T-helper 1 cell (primary cell): ENCODE results near the gene ORC5.
A peak's percentile ranks its signal among the peaks of the same experiment; 100 is the strongest.
"Not testable (repeated sequence)": the region's sequence is repeated elsewhere in the genome, so short reads cannot be mapped to it uniquely, and the experiment has no call there.

ENCODE experiments used
- DNase-seq, 5 donors: peaks; one replicate each; pipeline ENCODE4 v3.0.0-alpha.2; 2012 to 2020
- total RNA-seq, 4 donors: gene quantifications; one replicate each; lab custom pipeline; 2026; lab: John Stamatoyannopoulos, UW

Gene ORC5
- total RNA-seq, result 9.8 to 19.8 (median 13.8) reads per million in 4 donors

DNA sequence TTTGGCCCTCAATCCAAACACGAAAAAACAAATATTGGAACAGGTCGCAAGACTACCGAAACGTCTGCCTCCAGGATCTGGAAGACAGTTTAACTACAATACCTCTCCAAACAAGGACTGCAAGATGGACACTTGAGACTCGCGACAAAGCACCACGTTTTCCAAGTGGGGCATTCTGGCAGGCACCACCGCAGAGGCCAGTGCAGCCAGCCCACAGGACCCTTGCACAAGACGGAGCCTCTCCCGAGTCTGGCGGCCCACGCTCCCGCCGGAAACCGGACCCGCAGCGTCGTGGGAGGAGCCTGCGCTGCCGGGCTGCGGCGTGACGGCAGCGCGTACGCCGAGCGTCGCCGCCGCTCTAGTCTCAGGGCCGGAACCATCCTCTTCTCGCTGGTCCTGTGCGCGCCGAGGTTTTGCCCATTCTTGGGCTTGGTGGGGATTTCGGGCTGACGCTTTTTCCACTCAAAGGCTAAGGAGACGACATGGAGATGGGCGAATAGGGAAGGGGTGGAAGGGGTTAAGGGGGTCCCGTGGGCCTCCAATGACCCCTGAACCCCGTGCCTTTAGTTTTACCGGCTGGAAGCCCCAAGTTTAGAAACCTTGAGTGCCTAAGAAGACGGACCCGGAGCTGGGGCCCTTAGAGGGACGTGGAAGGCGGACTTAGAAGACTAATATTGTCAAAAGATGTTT is at the start of gene ORC5:
Gene ORC5 (minus strand): TSS at position 283 of the 690 bp plus-strand sequence. CDS start 109 bp downstream, at position 174.
- DNase-seq, result peak; percentile 38 to 87 (median 47)

DNA sequence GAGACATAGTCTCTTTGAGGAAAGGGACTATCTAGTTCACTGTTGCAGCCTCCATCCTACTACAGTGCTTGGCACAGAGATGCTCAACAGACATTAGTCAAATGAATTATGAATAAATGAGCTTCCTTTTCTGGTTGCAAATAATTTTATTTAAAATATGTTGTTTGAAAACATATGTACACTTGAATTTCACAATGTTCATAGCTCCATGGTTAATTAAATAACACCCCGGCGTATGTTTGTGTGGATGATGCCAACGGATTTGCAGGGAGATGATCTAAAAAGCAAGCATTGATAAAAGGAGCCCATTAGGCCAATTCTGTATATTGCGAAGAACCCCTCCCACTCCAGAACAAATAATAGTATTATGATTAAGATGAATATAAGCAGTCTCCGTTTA is 47.8 kb upstream of the ORC5 start:
- DNase-seq, result no peak

DNA sequence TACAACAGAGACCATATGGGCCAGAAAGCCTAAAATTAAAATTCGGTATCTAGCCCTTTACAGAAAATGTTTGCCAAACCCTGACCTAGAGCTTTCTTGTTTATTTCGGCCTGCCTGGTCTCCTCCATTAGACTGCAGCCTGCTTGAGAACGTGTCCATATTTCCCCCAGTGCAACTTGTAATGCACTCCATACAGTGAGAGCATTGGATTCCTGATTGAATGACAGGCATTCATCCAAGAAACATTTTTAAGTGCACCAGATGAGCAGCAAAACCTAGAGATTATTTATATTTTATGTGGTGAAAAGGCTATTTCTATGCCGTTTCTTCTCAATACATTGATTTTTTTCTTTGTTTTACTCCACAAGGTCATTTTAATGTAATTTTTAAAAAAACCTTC is 47.4 kb upstream of the ORC5 start:
- no peak for DNase-seq

DNA sequence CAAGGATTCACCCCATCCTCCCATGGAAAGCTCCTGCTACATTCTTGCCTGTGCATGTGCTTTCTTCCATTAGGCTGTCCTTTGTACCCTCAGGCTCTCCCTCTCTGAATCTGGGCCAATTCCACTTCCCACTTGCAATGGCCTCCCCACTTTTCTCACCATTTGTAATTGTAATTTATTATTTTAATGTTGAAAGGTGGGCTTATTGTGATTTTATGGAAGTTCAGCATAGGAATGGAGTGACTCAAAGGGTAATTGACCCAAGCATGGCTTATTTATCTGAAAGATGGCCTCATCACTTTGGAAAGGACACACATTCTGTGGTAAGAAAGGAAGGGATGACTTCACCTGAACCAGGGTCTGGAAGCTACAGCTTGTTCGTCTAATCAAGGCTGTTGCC is 46.9 kb upstream of the ORC5 start:
- DNase-seq, result no peak

DNA sequence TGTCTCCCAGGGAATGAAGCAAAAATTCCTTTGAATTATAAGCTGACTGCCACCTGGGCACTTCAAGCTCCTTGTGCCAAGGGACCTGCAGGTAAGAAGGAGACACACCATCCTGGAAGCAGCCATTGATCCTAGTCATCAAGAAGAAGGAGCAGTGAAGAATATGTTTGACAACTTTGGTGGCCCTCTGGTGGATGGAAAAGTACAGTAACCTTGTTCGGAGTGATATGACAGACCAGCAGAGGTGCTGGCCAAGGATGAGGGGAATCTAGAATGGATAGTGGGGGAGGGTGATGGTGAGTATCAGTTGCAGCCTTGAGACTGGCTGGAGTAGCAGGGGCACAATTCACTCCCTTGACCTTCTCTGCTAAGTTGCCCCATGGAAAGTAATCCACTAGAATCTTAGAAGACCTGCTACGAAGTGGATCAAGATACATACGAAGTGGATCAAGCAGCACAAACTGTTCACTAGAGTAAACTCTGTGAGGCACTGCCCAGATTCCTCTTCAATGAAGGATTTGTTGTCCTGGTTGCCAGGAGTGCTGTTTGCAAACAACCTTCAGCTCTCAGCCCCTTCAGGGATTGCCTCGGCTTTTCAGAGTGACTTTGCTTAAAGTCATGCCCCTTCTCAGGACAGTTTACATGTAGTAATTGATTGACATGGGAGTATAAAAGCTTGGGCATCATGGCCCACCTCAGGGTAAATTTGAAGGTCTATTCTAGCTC is 44.8 kb upstream of the ORC5 start:
- no peak for DNase-seq

DNA sequence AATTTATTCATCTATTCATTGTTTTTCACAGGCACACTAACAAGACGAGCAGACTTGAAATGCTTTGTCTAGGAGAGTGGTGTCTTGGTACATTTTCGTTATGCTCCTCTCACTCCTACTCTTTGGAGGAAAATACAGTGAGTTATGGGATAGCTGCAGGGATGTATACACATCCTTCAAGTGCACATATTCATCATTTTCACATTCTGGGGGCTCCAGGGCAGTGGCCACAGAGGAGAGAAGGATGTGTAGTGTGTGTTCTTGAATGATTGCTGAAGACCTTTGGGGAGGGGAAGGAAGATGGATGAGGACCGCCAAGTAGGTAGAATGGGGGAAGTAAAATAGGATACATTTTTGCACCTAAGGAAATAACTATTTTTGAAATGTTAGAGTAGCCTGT is 34.8 kb upstream of the ORC5 start:
- DNase-seq, result no peak

DNA sequence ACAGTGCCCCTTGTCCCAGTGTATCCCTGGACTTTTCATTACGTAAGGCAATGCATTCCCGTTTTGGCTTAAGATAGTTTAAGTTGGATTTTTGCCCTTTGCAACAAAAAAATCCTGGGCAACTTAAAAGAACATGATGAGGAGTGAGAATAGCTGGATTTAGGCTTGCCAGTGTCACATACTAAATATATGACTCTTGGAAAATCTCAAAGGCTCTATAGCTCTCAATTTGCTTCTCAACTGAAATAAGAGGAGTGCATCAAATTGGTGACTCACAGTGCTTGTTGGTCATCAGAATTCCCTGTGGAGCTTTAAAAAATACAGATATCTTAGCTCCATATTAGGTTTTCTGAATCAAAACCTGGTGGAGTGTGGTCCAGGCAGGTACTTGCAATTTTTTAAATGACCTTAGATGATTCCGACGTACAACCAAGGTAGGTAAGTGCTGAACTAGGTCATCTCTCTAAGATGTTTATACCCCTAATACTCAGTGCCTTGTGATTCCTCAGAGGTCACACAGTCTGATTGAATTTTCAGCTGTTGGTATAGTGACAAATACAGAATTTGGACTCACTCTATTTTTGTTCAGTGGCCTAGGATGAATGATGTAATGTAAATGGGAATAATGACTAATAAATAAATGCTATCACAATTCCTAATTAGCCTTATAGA is 33.9 kb upstream of the ORC5 start:
- DNase-seq, result no peak

DNA sequence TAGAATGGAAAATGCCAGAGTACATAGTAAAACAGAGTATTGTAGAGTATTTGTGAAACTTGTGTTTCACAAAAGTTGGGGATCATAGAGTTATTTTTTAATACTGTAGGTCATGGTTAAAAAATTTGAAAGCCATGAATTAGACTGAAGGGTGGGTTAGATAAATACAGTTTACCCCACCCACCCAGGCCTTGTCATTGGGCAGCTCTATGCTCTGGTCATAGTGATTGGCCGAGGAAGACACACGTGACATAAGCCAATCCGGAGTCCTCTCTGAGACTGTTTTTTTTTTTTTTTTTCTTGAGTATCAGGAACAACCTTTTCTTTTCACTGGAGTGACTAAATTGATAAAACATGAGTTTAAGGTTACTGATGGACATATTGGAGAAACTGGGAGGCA is 33.3 kb upstream of the ORC5 start:
- no peak for DNase-seq

DNA sequence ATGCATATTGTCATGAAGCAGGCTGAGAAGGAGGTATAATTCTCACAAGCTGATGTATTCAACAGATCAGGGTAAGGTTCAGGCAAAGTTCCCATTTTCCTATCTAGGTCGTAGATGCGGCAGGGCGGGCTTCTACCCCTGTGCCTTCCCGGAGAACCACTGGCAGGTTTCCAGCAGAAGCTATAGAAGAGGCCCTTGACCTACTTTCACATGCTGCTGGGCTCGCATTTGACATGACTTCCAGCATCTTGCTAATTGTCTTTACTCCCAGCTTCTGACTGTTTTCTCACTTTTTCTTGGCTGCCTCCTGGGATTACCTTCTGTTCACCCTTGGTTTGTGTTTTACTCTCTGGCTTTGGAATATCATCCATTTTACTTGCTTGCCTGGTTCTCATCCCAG is 32.6 kb upstream of the ORC5 start:
- DNase-seq, result no peak

DNA sequence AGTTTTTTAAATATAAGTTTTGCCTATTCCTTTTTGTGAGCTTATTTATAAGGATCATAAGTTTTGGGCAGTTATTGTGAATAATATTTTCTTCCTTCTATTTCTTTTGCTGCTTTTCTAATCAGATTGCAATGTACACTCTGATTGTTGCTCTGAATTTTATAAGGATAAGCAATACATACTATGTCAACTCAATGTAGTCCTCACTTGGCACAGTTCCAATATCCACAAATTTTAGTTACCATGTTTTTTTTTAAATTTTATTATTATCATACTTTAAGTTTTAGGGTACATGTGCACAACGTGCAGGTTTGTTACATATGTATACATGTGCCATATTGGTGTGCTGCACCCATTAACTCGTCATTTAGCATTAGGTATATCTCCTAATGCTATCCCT is 27.2 kb upstream of the ORC5 start:
- not testable (repeated sequence) for DNase-seq

DNA sequence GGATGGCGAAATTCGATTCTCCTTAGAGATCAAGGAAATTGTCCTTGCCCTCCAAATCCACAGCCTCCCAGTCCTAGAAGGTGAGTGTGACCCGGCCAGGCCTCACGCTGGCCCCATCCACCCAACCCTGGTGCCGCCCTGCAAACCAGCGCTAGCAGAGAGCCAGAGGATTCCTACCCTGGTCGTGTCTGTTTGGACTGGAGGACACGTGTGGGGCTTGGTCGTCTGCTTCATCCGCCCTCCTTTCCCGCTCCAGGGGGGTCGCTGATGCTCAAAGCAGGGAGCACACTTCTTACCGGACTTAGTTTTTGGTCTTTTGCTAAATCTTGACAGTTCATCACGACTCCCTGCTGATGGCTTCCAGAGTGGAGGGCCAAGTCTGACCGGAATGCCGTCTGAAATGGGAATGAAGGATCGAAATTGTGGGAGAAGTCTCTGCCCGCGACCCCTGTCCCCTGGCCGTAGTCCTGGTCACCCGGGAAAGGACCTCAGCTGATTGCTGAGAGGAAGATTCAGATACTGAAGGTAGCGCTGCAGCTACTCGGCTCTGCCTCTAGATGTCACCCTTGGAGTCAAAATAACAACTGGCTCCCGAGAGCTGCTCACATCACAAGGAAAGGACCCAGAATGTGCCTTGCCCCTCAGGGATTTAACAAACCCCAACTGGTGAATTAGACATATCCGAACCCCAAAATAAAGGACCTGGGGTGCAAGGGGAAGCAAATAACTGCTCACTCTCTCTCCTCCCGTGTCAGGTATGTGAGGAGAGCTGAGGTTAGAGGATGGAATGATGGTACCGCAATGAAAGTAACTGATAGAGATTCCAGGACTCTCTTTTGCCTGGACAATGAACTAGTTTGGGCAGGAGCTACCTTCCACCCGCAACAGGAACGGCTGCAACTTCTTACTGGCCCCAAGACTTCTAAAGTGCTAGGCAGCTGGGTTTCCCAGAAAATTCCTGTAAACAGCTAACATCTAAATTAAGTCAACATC is 23.5 kb upstream of the ORC5 start:
- peak in 3 of 5 donors; percentile 7 to 32 (median 31) for DNase-seq

DNA sequence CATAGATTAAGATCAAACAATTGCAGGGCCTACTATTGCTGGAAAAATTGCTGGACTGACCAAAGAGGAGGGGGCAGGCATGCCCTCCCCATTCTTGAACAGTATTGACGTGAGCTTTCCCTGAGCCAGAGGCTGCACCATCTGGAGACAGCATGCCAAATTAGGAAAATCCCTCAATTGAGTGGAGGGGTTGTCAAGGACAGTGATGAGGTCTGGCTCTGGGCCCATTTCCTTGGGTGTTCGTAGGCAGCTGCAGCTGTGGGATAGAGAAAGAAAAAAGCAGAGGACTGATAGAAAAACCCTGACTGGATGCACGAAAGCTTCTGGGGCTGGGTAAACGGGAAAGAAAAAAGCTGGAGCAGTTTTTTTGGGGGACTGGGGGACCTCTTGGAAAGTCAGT is 22.8 kb upstream of the ORC5 start:
- no peak for DNase-seq

DNA sequence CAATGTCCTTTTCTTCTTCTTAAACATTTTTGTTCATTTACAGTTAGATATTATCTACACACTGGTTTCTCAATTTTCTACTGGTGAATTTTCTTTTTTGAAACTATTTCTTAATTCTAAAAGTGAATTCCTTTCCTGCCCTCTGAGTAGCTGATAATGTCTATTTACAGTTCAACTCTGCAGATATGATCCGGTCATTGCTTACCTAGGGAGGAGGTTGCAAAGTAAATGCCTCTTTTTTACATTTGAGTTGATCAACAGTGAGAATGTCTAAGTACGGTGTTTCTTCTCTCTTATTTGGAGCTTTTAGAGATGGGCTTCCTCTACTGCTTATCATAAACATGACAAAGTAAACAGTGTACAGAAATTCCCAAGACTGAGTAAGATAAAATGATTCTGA is 20.6 kb upstream of the ORC5 start:
- no peak for DNase-seq

DNA sequence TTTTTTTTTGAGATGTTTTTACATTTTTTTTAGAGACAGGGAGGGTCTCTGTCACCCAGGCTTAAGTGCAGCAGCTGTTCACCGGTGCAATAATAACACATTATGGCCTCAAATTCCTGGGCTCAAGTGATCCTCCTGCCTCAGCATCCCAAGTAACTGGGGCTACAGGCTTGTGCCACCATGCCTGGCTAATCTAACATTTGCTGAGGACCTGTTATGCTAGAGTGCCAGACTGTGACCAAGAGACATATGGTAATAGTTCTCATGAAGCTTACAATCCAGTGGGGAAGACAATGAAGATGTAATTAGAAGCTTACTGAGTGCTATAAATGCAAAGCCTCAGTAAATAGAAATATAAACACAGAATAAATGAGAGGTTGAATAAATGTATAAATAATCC is 17.6 kb upstream of the ORC5 start:
- DNase-seq, result no peak

DNA sequence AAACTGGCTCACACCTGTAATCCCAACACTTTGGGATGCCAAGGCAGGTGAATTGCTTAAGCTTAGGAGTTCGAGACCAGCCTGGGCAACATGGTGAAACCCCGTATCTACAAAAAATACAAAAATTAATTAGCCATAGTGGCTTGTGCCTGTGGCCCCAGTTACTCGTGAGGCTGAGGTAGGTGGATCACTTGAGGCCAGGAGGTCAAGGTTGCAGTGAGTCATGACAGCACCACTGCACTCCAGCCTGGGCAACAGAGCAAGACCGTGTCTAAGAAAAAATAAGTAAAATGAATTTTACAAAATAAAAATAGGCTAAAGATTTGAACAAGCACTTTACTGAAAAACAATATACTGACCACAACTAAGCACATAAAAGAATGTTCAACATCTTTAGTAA is 9.8 kb upstream of the ORC5 start:
- no peak for DNase-seq

DNA sequence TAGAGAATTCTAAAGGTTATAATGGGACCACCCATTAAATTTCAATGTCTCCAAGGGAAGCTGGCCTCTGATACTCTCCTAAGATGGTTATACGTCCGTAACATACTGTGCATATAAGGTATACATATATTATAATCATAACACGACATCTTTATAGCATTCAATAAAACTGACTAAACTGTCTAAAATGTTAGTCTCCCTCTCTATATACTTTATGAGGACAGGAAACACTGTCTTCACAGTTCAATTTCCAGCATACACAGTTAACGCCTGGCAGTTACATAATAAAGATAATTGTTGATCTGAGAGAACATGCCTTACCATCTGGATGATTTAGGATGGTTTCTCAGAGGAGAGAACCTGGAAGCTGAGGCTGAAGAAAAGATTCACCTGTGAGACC is 1.2 kb upstream of the ORC5 start:
- no peak for DNase-seq

DNA sequence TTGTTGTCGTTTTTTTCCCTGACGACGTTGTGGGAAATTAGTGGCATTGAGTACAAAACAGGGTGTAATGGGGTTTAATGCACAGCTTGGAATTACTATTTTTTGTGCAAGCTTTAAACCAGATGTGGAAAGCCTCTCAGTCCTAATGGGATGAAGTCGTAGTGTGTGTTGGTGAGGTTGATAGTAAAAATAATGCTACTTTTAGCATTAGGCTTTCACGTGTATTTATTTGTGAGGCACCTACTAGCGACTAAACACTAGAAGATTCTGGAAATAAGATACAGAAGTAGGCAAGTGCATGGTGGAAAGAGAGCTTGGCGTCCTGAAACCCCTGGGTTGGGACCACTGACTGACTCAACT is 588 bp upstream of the ORC5 start:
- DNase-seq, result peak in 1 of 5 donors; percentile 1

DNA sequence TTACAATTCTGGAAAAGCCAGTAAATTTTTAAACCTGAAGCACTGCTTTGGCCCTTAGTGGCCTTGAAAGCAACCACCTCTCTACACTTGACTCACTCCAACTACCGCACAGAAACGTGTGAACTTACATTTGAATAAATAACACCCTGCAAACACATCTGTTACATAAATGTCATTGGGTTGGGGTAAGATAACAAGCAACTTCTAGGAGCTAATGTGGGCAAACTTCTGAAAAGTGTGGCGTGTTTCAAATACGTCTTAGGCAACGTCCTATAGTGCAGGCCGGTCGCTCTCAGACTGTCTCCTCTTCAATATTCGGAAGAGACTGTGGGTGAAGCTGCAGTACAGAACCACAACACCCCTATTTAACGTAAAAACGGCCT is 474 bp downstream of the ORC5 start:
- peak in 1 of 5 donors; percentile 3 for DNase-seq

DNA sequence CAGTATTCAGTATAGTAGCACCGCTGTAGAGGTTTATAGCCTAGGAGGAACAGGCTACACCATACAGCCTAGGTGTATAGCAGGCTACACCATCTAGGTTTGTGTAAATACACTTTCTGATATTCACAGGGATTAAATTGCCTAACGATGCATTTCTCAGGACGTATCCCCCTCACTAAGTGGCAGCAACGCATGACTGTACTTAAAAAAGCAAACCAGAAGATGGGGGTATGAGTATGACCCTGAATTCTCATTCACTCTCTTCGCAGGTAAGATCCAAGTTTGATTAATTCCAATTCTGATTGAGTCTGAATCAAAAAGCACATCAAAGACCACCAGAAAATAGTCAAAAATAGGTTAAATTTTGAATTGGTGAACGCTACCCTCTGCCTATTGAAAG is 972 bp downstream of the ORC5 start:
- DNase-seq, result no peak

DNA sequence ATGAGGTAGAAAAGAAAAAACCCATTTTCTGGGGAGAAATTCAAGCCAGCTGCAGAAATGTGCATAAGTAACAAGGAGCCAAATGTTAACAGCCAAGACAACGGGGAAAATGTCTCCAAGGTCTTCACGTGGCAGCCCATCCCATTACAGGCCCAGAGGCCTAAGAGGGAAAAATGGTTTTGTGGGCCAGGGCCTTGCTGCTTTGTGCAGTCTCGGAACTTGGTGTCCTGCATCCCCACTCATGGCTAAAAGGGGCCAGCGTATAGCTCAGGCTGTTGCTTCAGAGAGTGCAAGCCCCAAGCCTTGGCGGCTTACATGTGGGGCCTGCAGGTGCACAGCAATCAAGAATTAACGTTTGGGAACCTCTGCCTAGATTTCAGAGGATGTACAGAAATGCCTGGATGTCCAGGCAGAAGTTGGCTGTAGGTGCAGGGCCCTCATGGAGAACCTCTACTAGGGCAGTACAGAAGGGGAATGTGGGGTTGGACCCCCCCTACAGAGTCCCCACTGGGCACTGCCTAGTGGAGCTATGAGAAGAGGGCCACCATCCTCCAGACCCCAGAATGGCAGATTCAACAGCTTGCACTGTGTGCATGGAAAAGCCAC is 9.0 kb downstream of the ORC5 start:
- DNase-seq, result no peak

DNA sequence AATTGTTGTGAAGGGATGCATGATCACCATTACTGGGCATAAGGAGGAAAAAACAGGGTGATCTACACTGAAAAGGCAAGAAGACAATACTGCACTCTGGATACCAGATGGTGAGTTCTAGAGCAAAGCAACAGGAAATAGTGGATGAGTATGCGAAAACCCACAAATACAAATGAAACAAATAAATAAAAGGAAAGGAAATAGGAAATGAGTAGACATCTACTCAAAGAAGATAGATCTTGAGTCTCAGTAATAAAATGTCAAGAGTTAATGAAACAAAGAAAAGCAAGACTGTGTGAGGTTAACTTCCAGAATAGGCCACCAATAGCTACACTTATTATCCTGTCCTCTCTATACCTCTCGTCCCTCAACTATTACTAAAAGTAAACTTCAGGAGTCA is 11.7 kb downstream of the ORC5 start:
- peak in 1 of 5 donors; percentile 64 for DNase-seq

DNA sequence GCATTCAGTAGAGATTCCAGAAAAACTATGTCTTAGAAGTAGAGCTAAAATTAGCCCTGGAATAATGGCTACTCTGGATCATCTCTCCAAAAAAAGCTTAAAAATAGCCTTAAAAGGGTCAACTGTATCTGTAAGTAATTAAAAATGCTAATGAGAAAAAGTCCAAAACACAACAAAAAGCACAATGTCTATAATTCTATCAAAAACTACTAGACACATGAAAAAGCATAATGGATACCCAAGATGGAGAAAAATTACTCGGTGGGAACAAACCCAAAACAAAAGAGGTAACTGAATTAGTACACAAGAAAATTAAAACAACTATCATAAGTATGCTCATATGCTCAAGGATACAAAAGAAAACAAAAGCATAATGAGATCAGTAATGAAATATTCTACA is 15.4 kb downstream of the ORC5 start:
- DNase-seq, result no peak
